8988T (cell line): Measurements from ENCODE around the gene GOLGA6L1.
"Not testable (repeated sequence)": the region's sequence is repeated elsewhere in the genome, so short reads cannot be mapped to it uniquely, and the experiment has no call there.

Experiments
- DNase-seq: peaks from one replicate; pipeline ENCODE4 v3.0.0; 2011

The GOLGA6L1 gene, protein sequence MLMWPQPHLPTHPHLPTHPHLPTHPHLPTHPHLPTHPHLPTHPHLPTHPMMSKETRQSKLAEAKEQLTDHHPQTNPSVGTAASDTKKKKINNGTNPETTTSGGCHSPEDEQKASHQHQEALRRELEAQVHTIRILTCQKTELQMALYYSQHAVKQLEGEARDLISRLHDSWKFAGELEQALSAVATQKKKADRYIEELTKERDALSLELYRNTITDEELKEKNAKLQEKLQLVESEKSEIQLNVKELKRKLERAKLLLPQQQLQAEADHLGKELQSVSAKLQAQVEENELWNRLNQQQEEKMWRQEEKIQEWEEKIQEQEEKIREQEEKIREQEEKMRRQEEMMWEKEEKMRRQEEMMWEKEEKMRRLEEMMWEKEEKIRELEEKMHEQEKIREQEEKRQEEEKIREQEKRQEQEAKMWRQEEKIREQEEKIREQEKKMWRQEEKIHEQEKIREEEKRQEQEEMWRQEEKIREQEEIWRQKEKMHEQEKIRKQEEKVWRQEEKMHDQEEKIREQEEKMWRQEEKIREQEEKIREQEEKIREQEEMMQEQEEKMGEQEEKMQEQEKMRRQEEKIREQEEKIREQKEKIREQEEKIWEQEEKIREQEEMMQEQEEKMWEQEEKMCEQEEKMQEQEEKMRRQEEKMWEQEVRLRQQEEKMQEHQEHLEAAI

DNA sequence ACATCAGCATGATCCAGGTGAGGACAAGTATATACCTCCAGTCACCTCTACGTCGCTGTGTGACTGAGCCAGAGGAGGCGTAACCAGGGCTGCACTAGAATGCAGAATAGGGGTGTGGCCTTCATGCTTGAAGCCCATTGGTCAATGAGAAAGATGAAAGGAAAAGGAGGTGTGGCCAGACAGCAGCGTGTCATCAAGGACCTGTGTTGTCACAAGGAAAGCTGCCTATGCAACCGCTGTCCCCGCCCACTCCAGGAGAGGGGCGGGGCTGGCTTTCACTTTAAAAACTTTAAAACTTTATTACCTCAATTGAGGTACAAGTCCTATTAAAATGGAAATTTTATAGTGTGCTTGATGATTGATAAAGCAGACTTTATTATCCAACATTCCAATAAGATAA, at the start of gene GOLGA6L1:
GOLGA6L1 (minus strand) TSS at position 101 of the 400 bp plus-strand sequence; CDS start at position 10, 91 bp downstream.
- DNase-seq, result not testable (repeated sequence)

DNA sequence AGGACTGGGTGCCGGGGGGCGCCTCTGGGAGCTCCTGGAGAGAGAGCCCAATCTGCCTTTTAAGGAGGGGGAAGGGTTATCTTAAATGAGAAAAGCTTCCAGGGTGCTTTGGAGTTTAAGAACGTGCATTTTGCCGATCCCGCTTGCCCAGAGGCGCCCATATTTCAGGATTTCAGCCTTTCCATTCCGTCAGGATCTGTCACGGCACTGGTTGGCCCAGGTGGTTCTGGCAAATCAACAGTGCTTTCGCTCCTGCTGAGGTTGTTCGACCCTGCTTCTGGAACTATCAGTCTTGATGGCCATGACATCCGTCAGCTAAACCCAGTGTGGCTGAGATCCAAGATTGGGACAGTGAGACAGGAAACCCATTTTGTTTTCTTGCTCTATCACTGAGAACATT, 44.6 kb upstream of the GOLGA6L1 start:
- not testable (repeated sequence) for DNase-seq

DNA sequence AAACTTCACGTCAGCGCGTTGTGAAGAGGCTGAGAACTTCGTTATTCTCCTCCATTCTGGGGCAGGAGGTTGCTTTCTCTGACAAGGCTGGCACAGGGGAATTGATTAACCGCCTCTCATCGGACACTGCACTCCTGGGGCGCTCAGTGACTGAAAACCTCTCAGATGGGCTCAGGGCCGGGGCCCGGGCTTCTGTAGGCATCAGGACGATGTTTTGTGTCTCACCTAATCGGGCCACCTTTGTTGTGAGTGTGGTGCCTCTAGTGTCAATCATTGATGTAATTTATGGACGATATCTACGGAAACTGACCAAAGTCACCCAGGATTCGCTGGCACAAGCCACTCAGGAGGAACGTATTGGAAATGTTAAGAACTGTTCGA, 43.9 kb upstream of the GOLGA6L1 start:
- not testable (repeated sequence) for DNase-seq

DNA sequence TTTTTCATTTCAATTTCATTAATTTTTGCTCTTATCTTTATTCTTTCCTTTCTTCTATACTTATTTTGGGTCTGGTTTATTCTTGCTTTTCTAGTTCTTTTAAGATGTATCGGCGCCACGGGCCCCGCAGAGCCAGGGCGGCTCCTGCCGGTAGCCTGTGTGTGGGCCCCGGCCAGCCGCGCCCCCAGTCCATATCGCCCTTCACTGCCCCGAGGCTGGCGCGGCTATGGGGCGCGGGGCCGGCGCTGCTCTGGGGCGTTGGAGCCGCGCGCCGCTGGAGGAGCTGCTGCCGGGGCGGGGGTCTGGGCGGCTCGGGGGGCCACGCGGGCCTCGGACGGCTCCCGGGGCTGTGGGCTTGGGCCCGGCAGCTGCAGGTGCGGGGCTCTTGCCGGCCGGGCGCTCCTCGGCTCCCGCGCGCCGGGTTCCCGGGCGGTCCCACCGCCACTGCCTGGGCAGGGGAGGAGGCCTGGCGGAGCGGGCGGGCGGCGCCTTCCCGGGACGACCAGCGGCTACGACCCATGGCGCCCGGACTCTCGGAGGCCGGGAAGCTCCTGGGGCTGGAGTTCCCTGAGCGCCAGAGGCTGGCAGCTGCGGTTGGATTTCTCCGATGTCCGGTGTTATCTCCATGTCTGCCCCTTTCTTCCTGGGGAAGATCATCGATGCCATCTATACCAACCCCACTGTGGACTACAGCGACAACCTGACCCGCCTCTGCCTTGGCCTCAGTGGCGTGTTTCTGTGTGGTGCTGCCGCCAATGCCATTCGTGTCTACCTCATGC, 43.3 kb upstream of the GOLGA6L1 start:
- DNase-seq, result not testable (repeated sequence)

DNA sequence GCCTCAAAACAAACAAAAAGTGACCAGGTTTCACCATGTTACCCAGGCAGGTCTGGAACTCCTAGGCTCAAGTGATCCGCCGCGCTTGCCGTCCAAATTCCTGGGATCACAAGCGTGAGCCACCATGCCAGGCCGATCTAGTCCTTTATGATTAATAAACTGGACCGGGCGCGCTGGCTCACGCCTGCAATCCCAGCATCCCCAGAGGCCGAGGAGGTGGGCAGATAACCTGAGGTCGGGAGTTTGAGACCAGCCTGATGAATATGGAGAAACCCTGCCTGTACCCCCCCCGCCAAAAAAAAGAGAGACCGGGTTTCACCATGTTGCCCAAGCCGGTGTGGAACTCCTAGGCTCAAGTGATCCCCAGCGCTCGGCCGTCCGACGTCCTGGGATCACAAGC, 40.1 kb upstream of the GOLGA6L1 start:
- DNase-seq, result not testable (repeated sequence)

DNA sequence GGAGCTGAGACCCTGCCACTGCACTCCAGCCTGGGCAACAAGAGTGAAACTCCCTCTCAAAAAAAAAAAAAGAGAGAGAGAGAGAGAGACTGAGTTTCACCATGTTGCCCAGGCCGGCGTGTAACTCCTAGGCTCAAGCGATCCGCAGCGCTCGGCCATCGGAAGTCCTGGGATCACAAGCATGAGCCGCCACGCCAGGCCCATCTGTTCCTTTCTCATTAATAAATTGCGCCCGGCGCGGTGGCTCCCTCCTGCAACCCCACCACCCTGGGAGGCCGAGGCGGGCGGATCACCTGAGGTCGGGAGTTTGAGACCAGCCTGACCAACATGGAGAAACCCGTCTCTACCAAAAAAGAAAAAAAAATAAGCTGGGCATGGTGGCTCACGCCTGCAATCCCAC, 39.0 kb upstream of the GOLGA6L1 start:
- not testable (repeated sequence) for DNase-seq

DNA sequence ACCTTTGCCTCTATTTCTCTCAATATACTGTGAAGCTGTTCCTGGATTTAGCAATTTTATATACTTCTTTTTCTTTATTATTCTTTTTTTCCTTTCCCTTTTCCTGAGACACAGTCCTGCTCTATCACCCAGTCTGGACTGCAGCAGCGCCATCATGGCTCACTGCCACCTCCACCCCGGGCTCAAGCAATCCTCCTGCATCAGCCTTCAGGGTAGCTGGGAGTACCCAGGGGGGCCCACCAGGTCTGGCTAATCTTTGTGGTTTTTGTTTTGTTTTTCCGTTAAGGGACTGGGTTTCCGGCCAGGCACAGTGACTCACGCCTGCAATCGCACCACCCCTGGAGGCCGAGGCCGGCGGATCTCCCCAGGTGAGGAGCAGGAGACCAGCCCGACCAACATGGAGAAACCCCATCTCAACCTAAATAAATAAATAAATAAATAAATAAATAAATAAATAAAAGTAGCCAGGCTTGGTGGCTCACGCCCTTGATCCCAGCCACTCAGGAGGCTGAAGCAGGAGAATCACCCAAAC, 38.1 kb upstream of the GOLGA6L1 start:
- not testable (repeated sequence) for DNase-seq

DNA sequence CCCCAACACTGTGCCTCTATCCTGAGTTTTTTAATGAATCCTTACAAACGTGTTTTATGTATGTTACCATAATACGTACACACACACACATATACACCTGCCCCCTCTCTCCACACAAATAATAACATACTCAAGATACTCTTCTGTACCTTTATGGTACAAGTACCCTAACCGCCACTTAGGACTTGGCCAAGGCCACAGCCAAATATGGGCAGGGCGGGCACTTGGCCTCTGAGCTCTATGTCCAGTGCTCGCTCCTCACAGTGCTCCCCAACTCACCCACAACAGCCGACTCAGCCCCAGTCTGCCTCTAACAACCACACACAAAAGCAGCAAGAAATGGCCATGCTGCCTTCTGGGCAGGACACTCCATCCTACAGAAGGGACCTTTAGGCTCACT, 3.8 kb downstream of the GOLGA6L1 start:
- not testable (repeated sequence) for DNase-seq

DNA sequence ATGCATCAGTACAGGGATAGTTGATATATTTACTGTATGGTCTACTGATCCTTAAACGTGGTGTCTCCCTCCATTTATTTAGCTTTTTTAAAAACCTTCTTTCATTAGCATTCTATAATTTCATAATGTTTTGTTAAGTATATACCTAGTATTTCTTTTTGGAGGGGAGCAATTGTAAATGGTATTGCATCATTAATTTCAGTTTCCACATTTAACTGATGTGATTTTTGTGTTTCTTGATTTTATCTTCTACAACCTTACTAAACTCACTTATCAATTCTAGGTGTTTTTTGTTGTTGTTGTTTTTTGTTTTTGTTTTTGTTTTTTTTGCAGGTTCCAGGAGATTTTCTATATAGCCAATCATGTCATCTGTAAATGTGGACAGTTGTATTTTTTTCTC, 18.4 kb downstream of the GOLGA6L1 start:
- no peak for DNase-seq

DNA sequence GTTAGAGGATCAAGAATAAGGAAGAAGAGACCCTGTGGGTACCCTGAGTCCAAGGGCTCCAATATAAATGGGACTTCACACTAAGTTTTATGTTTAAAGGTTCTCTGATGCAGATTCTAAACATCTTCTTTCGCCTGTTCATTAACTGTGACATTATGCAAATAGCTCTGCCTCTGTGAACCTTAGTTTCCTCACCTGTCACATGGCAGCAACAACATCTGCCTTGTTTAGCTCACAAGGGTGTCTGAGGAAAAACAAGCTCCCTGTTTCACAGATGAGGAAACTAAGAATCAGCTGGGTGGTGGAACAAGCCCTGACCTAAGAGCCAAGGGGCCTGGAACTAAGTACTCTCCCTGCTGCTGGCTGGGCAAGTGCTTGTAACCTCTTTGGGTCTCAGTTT, 40.8 kb downstream of the GOLGA6L1 start:
- no peak for DNase-seq

DNA sequence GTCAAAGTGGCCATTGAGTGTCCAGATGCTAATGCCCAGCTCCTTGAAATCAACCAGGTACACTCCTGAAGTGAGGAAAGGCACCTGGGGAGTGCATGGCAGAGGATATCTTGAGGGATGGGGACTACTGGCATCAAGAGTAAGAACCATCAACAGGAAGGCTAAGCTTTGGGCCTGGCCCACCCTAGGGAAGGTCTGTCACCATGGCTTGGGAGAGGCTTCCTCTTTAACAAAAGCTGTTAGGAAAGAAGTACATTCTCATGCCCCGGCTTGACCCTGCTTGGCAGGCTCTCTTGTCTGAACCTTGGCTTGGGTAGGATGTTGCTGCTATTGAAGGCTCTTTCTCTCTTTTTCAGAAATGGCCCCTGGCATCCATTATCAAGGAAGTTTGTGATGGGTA, 53.5 kb downstream of the GOLGA6L1 start:
- no peak for DNase-seq

DNA sequence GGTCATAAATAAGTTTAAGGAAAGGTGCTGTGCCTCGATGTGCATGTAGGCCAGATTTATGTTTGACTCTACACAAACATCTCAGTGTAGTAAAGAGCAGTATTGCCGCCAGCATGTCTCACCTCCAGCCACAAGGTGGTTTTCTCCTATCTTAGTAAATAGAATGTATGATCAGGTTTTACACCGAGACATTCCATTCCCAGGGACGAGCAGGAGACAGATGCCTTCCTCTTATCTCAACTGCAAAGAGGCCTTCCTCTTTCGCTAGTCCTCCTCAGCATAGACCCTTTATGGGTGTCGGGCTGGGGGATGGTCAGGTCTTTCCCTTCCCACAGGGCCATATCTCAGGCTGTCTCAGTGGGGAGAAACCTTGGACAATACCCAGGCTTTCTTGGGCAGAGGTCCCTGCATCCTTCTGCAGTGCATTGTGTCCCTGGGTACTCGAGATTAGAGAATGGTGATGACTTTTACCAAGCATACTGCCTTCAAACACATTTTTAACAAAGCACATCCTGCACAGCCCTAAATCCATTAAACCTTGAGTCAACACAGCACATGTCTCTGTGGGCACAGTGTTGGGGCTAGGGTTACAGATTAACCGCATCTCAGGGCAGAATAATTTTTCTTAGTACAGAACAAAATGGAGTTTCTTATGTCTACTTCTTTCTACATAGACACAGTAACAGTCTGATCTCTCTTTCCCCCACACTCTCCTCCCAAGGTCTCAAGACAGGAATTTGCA, 54.5 kb downstream of the GOLGA6L1 start:
- not testable (repeated sequence) for DNase-seq

DNA sequence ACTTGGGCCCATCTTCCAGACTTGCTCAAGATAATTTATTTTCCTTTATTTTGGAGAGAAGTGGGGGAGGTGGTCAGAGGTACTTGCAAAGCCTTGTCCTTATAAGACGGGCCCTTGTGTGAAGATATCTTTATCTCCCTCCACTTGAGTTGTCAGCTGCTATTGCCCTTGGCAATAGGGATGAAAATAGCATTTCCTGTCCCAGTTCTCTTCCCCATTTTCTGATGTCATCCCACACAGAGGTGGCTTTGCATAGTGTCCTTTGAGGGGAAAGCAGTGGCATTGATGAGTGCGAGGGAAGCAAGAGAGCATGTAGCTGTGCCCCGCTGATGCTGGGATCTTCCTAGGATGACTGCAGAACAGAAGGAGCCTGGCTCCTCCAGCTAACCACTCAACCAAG, 55.4 kb downstream of the GOLGA6L1 start:
- no peak for DNase-seq

DNA sequence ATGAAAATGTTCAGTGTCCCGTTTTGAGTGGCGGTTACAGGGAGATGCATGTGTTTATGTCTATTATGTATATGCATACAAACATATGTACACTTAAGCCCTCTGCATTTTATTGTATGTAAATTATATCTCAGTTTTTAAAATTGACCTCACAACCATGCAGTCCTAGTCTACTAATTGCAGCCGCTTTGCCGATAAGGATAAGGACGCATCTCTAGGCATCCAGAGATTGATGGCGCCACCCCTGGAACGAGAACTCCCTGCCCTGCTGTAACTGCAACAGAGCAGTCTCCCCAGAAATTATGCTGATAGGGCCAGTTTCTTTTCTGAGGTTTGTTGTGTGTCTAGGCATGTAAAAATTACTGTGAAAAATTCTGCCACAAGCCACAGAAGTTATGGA, 56.9 kb downstream of the GOLGA6L1 start:
- no peak for DNase-seq
